ENCODE data around the gene SEC23B. TPM values are rescaled to one million over a fixed set of nuclear protein-coding genes. Genes with fewer than 3 reads are reported as not detected.

SEC23B gene
- total RNA-seq, 6 donors from 2014 or later, result 21.3 to 74.3 (median 64.2) TPM

DNA sequence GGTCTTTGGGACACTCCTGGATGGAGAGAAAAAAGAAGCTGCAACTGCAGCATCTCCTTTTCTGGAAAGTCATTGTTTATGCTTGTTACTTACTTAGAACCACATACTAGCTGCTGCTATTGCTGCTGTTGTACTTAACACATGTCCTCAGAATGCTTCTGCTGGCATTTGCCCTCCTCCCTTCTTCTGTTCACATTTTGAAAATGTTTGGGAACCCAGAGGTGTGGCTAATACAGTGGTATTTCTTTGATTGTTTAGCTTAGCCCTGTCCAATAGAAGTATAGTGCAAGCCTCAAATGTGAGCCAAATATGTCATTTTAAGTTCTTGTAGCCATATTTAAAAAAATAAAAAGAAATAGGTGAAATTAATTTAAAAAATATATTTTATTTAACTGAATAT lies 88.5 kb downstream of the SEC23B start:
- TF ChIP-seq POLR2AphosphoS5 (IDR thresholded peaks at IDR 0.05) (no peak), POLR2A (IDR thresholded peaks at IDR 0.05) (no peak), EP300 (IDR thresholded peaks at IDR 0.05) (no peak)
- TF ChIP-seq, protein P1, sequence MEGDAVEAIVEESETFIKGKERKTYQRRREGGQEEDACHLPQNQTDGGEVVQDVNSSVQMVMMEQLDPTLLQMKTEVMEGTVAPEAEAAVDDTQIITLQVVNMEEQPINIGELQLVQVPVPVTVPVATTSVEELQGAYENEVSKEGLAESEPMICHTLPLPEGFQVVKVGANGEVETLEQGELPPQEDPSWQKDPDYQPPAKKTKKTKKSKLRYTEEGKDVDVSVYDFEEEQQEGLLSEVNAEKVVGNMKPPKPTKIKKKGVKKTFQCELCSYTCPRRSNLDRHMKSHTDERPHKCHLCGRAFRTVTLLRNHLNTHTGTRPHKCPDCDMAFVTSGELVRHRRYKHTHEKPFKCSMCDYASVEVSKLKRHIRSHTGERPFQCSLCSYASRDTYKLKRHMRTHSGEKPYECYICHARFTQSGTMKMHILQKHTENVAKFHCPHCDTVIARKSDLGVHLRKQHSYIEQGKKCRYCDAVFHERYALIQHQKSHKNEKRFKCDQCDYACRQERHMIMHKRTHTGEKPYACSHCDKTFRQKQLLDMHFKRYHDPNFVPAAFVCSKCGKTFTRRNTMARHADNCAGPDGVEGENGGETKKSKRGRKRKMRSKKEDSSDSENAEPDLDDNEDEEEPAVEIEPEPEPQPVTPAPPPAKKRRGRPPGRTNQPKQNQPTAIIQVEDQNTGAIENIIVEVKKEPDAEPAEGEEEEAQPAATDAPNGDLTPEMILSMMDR (IDR thresholded peaks at IDR 0.05), result no peak
- Histone ChIP-seq H3K4me3 (no peak overlapping the region), H3K9me3 (no peaks in the 10 kb centered on the region), H3K27ac (no peak overlapping the region), H3K36me3 (peaks cover 0 to 17% (median 6%) of the 10 kb centered on the region in 4 donors), H3K27me3 (no peaks in the 10 kb centered on the region), H3K4me1 (no peaks in the 10 kb centered on the region)
- DNase-seq (no peak), ATAC-seq (ENCODE audit: low FRiP score in 2 of 2) (no peak)

GRCh38 chr20:18609741-18610140 lies 102.0 kb downstream of the SEC23B start:
- ATAC-seq (ENCODE audit: low FRiP score in 2 of 2) (no peak), DNase-seq (no peak)
- Histone ChIP-seq H3K4me1 (no peaks in the 10 kb centered on the region), H3K36me3 (peaks cover 0 to 3% (median 2%) of the 10 kb centered on the region in 4 donors), H3K4me3 (no peak overlapping the region), H3K27ac (no peak overlapping the region), H3K9me3 (no peaks in the 10 kb centered on the region), H3K27me3 (no peaks in the 10 kb centered on the region)
- TF ChIP-seq, protein P1 (IDR thresholded peaks at IDR 0.05), result no peak
- TF ChIP-seq EP300 (IDR thresholded peaks at IDR 0.05) (no peak), POLR2A (IDR thresholded peaks at IDR 0.05) (no peak), POLR2AphosphoS5 (IDR thresholded peaks at IDR 0.05) (no peak)

Small RNA genes lying within 50 kb of the gene (small RNA-seq; reads per million reads assigned to genes)
- gene MIR3192 (0 reads per million in 4 donors), gene RN7SL638P (0 reads per million in 4 donors), gene RNU6ATAC34P (0 reads per million in 4 donors)

Other genes with a start within 250 kb of the SEC23B start
- gene ZNF133, start 219.4 kb upstream of the SEC23B start, total RNA-seq, result 10 to 100 TPM in 5 of 6 donors, 1 to 10 TPM in 1; 9.2 to 30.4 (median 12.8) TPM
- gene DZANK1, start 40.9 kb upstream of the SEC23B start, total RNA-seq, result 10 to 100 TPM in 2 of 6 donors, 1 to 10 TPM in 4; 1.8 to 12.8 (median 4.4) TPM
- 1 to 10 TPM; 3.1 to 9.7 (median 6.7) TPM for gene POLR3F, start 40.5 kb upstream of the SEC23B start, total RNA-seq
- 10 to 100 TPM in 4 of 6 donors, 1 to 10 TPM in 2; 6.9 to 32.0 (median 15.0) TPM for gene RBBP9, start 10.7 kb upstream of the SEC23B start, total RNA-seq
- 10 to 100 TPM; 12.5 to 81.3 (median 63.7) TPM for gene SMIM26, start 59.5 kb downstream of the SEC23B start, total RNA-seq
- gene DTD1, start 80.1 kb downstream of the SEC23B start, total RNA-seq, result 10 to 100 TPM; 19.9 to 31.2 (median 24.8) TPM

Data from upper lobe of left lung (tissue), 6 donors.